ENCODE data around the gene C17orf107.

Gene C17orf107

DNA sequence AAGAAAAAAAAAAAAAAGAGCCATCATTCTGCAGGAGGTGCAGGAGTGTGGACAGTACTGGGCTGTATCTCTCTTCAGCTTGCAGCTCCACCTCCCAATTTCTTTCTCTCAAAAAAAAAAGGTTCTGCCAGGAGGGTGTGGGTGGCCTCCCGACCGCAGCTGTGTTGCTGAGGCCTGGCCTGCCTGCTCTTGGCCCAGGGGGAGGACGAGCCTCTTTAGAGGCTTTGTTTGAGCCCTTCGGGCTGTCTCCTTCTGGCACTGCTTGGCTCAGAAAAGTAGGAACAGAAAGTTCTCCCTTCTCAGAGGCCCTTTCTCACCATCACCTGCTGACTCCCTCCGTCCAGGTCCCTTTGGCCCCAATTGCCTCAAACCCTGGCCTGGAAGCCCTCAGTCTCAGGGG, 22.2 kb upstream of the C17orf107 start:
- DNase-seq, result no peak

DNA sequence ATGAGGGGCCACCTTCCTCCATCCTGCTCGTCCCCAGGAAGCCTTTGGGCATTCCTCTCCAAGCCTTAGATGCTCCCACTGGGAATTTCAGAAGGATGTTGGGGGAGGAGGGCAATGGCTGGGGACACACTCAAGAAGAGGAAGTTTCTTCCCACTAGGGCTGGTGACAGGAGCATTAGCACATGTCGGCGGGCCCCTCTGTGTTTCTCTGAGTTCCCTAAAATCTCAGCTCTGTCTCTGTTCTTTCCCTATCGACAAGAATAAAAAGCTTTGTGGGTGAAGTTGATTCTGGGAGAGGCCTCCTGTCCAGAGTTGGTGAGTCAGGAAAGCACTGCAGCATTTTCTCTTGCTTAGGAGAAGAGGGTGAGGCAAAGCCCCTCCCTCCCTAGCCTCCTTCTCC, 19.7 kb upstream of the C17orf107 start:
- no peak for DNase-seq

DNA sequence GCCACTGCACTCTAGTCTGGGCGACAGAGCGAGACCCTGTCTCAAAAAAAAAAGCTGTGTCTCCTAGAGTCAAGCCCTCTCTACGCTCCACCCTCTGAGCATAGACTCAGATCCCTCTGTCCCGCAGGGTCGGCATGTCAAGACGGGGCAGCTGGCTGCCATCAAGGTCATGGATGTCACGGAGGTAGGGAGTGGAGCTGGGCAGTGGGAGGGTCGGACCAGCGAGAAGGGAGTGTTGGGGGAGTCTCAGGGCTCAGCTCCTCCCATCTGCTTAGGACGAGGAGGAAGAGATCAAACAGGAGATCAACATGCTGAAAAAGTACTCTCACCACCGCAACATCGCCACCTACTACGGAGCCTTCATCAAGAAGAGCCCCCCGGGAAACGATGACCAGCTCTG, 18.5 kb upstream of the C17orf107 start:
- no peak for DNase-seq

DNA sequence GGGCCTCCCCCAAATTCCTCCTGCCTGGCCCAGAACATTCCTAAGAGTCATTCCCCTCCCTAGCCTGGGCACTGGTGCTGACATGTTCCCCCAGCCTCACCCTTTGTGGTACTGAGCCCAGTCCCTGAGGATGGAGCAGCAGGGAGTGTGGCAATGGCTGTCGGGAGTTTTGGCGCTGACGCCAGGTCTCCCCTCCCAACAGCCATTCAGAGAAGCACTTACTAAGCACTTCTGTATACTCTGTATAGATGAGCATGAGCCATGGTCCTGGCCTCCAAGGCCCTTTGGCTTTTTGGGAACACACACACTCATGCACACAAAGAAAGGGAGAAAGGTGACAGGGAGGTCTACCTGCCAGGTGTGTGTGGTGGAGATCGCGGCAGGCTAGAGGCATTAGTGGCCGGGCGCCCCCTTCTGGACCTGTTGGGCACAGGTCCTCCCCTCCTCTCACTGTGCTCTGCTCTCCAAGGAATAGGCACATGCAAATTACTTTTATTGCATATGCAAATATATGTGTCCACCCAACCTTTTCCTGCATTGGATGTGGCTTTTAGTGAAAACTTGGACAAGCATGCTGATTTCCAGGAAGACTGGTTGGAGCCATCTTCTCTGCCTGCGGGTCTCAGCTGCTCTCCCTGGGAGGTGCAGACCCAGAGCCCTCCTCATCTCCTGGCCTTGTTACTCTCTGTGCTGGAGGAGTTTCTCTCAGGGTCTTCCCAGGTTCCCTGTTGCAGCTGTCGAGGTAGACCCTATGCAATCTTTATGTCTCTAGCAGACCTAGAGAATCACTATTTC, 17.4 kb upstream of the C17orf107 start:
- DNase-seq, result no peak

DNA sequence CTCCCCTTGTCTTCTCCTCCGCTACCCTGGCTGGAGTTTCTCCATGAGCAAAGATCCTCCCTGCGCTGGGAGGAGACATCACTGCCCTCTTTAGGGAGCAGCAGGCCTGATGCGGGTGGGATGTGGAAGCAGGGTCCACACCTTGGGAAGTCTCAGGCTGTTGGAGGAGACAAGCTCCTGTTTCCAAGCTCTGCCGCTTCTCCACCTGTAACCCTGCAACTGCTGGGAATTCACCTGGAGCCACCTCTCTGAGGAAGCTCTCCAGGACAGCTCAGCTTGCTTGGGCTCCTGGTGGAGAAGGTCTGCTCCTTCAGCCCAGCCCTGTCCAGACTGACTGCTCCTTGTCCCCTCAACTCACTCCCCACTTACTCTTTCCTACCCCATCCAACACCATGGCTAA, 14.8 kb upstream of the C17orf107 start:
- no peak for DNase-seq

DNA sequence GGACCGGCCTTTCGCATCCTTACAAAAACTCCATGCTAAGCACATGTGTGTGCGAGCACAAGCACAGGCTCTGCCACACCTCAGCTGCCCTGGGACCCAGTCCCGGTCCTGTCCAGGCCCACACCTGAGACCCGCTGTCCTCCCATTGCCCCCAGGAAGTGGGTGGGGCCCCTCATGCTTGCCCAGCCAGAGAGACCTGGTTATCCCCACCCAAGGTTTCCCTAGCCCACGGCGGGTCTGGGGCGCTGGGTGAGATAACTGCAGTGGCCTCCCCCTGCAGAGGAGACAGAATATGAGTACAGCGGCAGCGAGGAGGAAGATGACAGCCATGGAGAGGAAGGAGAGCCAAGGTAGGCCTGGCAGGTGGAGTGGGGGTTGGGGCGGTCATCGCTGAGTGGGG, 12.5 kb upstream of the C17orf107 start:
- no peak for DNase-seq

DNA sequence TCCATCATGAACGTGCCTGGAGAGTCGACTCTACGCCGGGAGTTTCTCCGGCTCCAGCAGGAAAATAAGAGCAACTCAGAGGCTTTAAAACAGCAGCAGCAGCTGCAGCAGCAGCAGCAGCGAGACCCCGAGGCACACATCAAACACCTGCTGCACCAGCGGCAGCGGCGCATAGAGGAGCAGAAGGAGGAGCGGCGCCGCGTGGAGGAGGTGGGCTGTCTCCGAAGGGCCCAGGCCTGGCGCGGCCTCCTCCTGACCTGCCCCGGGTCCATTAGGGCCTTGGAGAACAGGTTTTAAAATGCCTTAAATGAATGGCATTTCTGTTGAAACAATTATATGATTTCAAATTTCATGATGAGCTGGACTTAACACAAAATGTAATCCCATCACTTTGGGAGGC, 11.8 kb upstream of the C17orf107 start:
- no peak for DNase-seq

DNA sequence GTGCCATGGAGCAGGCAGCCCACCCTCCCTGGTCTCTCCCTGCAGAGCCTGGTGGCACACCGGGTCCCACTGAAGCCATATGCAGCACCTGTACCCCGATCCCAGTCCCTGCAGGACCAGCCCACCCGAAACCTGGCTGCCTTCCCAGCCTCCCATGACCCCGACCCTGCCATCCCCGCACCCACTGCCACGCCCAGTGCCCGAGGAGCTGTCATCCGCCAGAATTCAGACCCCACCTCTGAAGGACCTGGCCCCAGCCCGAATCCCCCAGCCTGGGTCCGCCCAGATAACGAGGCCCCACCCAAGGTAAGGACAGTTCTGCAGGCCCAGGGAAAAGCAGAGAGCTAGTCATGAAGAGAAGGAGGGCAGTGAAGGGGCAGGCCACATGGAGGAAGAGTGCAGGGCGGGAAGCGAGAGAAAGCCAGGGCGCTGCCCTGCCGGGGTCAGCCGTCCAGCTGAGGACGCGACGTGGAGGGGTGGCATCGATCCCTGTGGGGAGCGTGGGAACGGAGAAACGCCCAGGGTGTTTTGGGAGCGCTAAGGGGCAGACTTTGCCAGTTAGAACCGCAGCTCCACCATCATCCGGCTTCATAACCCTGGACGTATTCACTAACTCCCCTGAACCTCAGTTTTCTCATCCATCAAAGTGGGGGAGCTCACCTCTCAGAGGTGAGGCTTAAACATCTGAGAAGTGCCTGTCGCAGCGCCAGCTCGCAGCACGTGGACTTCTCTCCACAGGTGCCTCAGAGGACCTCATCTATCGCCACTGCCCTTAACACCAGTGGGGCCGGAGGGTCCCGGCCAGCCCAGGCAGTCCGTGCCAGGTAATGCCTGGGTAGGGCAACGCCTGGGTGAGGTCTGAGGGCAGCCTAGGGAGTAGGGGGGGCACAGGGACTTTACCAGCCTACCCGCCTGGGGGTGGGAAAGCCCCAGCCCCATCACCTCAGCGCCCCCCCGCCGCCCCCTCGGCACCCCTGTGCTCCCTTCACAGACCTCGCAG, 7.6 kb upstream of the C17orf107 start:
- no peak for DNase-seq

DNA sequence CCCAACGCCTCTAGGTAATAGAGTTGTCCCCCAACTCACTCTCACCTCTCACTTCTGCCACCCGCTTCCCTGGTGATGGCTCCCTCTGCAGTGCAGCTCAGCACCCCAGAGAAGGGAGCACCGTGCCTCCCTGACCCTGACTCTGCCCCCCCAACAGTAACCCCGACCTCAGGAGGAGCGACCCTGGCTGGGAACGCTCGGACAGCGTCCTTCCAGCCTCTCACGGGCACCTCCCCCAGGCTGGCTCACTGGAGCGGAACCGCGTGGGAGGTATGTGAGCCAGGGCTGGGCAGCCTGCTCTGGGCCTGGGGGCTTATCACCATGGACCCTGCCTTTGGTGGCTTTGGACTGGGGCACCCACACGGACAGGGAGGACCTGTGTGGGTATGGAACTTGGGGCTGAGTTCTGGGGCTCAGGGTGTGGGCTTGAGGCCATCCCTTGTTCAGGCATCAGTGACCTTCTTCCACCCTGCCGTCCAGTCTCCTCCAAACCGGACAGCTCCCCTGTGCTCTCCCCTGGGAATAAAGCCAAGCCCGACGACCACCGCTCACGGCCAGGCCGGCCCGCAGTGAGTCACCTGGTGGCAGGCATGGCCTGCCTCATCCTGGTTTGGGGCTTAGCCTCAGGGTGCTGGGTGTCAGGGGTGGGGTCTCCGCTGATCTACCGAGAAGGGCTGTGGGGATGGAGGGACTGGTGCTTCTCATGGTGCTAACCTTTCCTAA, 6.7 kb upstream of the C17orf107 start:
- no peak for DNase-seq

DNA sequence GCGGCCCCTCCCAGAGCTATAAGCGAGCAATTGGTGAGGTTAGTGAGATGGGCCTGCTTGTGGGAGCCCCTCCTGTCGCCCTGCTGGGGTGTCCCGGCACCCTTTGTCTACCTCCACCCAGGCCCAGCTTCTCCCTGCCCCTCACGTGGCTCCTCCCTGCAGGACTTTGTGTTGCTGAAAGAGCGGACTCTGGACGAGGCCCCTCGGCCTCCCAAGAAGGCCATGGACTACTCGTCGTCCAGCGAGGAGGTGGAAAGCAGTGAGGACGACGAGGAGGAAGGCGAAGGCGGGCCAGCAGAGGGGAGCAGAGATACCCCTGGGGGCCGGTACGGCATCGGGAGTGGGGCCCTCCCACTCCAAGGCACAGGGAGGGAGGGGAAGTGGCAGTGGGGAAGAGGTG, 6.1 kb upstream of the C17orf107 start:
- no peak for DNase-seq

DNA sequence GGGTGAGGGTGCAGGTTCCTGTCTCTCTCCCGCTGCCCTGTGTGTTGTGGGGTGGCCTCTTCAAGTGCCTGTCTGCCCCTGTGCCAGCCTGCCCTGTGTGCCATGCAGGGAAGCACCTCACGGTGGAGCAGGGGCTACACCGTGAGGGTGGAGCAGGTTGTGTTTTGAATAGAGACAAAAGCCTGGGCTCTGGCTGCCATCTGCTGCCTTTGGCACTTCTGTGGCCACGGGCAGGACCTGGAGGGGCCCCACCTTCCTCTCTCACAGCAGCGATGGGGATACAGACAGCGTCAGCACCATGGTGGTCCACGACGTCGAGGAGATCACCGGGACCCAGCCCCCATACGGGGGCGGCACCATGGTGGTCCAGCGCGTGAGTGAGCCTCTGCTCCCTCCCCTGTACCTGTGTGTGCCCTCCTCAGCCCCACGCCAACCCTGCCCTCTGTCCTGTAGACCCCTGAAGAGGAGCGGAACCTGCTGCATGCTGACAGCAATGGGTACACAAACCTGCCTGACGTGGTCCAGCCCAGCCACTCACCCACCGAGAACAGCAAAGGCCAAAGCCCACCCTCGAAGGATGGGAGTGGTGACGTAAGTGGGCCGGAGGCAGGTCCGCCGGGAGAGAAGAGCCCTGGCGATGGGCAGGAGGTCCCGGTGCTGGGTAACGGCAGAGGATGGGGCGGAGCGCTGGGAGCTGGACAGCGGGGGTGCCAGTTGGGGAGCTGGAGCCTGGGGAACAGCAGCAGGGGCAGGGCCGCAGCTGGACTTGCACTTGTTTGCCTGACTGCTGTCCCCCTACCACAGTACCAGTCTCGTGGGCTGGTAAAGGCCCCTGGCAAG, 5.4 kb upstream of the C17orf107 start:
- no peak for DNase-seq

DNA sequence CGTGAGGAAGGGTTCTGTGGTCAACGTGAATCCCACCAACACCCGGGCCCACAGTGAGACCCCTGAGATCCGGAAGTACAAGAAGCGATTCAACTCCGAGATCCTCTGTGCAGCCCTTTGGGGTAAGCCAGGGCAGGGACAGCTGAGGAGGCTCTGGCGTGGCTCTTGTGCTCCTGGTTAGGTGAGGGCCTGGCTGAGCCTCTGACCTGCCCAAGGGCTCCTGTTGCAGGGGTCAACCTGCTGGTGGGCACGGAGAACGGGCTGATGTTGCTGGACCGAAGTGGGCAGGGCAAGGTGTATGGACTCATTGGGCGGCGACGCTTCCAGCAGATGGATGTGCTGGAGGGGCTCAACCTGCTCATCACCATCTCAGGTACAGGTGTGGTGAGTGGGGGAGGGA, 4.2 kb upstream of the C17orf107 start:
- no peak for DNase-seq

DNA sequence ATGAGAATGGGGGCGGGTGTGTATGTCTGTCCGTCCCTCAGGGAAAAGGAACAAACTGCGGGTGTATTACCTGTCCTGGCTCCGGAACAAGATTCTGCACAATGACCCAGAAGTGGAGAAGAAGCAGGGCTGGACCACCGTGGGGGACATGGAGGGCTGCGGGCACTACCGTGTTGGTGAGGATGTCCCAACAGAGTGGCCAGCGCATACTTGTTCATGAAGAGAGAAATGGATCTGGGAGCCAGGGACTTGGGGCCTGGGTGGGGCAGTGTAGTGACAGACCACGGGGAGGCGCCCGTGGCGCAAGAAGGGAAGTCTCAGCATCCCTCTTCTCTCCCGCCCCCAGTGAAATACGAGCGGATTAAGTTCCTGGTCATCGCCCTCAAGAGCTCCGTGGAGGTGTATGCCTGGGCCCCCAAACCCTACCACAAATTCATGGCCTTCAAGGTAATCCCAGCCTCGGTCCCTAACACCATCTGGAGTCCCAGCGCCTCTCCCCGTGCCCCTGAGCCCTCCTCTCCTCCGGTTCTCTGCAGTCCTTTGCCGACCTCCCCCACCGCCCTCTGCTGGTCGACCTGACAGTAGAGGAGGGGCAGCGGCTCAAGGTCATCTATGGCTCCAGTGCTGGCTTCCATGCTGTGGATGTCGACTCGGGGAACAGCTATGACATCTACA, 3.5 kb upstream of the C17orf107 start:
- DNase-seq, result no peak

DNA sequence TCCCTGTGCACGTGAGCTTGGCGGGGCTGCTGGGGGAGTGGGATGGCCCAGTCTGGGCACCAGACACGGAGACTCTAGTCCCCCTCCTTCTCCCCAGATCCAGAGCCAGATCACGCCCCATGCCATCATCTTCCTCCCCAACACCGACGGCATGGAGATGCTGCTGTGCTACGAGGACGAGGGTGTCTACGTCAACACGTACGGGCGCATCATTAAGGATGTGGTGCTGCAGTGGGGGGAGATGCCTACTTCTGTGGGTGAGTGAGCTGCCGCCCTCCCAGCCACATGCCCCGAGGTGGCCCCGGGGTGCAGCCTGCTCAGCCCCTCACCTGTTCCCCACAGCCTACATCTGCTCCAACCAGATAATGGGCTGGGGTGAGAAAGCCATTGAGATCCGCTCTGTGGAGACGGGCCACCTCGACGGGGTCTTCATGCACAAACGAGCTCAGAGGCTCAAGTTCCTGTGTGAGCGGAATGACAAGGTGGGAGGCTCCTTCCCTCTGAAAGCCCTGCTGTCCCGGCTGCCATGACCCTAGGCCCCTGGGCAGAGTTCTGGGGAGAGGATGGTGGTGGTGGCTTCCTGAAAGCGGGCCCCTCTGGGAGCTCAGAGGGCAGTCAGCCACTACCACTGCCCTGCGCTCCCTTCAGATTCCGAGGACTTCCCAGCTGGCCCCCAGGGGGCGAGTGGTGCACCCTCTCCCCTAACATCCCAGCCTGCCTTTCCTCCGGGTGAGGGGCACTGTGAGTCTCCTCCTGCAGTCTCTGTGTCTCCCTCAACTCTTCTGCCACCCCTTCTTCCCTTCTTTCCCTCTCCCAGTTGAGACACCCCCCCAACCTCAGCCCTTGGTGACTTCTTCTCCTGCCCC, 2.8 kb upstream of the C17orf107 start:
- DNase-seq, result no peak

DNA sequence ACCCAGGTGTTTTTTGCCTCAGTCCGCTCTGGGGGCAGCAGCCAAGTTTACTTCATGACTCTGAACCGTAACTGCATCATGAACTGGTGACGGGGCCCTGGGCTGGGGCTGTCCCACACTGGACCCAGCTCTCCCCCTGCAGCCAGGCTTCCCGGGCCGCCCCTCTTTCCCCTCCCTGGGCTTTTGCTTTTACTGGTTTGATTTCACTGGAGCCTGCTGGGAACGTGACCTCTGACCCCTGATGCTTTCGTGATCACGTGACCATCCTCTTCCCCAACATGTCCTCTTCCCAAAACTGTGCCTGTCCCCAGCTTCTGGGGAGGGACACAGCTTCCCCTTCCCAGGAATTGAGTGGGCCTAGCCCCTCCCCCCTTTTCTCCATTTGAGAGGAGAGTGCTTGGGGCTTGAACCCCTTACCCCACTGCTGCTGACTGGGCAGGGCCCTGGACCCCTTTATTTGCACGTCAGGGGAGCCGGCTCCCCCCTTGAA, 2.1 kb upstream of the C17orf107 start:
- DNase-seq, result no peak

DNA sequence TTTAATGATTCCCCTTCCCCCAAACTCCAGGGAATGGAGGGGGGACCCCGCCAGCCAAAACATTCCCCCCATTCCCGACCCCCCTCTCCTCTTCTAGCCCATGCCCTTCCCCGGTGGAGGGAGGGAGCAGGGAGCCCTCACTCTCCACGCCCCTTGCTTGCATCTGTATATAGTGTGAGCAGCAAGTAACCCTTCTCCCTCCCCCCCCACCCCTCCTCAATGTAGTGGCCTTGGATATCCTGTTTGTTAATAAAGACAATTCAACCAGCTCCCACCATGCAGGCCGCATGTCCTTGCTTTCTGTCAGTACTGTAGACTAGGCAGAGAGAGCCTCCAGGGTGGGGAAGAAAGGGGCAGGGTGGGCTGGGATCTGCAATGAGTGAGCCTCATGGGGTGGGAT, 1.6 kb upstream of the C17orf107 start:
- no peak for DNase-seq

DNA sequence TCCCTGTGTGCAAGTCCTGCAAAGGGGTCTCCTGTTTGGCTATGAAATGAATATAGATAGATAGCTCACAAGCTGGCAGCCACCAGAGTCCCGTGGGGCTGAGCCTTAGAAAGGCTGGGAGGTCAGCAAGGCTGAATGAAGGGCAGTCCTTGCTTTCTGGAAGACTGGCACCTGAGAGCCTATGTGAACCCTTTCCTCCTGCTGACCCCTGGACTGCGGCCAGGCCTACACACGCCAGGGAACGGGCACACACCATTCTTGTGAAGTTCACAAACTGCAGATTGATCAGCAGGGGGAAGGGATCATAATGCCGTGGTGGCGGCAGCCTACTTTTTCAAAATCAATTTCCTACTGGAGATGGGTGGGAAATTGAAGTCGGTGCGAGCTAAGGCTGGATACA, 985 bp upstream of the C17orf107 start:
- no peak for DNase-seq

DNA sequence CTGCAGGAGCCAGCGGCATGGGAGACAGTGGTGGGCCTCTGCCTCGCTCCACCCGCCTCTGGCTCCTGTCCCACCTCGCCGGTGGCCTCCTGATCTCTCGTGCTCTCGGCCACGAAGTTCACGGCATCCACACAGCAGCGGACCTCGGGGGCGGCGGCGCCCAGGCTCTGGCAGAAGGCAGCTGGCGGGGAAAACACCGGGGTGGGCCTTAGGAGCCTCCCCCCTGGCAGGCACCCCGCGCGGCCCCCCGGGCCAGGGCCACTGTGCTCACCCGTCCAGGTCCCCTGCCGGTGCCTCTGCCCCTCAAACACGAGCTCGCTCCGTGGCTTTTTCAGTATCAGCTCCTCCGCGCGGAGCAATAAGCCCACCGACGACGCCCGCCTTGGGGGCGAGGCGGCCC, 409 bp upstream of the C17orf107 start:
- peak; percentile 39 for DNase-seq

DNA sequence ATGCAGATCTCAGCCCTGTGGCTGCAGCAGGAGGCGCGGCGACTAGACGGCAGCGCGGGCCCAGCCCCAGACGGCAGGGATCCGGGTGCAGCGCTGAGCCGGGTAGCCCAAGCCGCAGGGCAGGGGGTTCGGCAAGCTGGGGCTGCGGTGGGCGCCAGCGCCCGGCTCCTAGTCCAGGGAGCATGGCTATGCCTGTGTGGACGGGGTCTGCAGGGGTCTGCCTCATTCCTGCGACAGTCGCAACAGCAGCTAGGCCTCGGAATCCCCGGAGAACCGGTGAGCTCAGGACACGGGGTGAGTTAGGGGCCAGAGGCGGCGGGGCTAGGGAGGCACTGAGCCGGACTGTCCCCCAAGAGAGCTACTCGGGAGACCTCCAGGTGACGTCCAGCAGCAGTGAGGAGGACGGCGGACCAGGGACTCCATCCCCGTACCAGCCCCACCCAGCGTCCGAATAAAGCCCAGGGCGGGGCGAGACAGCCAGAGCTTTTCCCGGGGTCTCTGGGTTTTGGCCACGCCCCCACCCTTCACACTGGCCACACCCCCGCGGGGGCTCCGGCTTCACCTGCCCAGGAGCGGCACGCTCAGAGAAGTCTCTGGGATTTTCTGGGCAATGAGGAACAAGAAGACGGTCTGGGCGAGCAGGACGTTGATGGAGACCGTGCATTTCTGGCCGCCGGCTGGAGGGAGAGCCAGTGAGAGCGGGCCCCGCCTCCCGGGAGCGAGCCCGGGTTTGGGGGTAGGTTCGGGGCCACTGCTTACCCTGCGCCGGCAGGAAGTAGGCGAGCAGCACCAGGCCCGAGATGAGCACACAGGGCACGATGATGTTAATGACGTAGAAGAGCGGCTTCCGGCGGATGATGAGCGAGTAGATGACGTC, 1.1 kb downstream of the C17orf107 start:
- peak; percentile 44 for DNase-seq

All from activated gamma-delta T cell (primary cell).